OCI-LY1 (cell line): ENCODE data around the gene JAKMIP2.

Source experiments
- H2AFZ ChIP-seq: fragments of 200-600 bp; sonication (generic), shearing (Covaris generic); 2 replicates; pipeline ENCODE4 v1.6.0; 2014; ENCODE audit warnings: antibody characterized with exemption, mild to moderate bottlenecking, low read length
- H3F3A ChIP-seq: fragments of 200-600 bp; sonication (generic), shearing (Covaris generic); 2 replicates; pipeline ENCODE4 v1.6.0; 2014; ENCODE audit warnings: mild to moderate bottlenecking, antibody characterized with exemption, low read length, moderate library complexity; ENCODE audit not compliant: insufficient read depth
- H3K27ac ChIP-seq: fragments of 200-600 bp; sonication (generic); 2 replicates; pipeline ENCODE4 v1.5.1; 2014; ENCODE audit warnings: low read length, mixed run types, mild to moderate bottlenecking, low read depth; ENCODE audit not compliant: poor library complexity, severe bottlenecking
- H3K27me3 ChIP-seq: fragments of 200-600 bp; sonication (generic); 2 replicates; pipeline ENCODE4 v1.6.0; 2014; ENCODE audit warnings: antibody characterized with exemption, mild to moderate bottlenecking, low read length, moderate library complexity; ENCODE audit not compliant: insufficient read depth
- H3K36me3 ChIP-seq: fragments of 200-600 bp; sonication (generic); 2 replicates; pipeline ENCODE4 v1.6.1; 2014; ENCODE audit warnings: mild to moderate bottlenecking, antibody characterized with exemption, low read length, moderate library complexity, mixed read lengths; ENCODE audit not compliant: insufficient read depth
- H3K4me1 ChIP-seq: fragments of 200-600 bp; sonication (generic); 2 replicates; pipeline ENCODE4 v1.5.1; 2014; ENCODE audit warnings: mild to moderate bottlenecking, low read length, moderate library complexity; ENCODE audit not compliant: insufficient read depth, severe bottlenecking
- H3K4me2 ChIP-seq: fragments of 200-600 bp; sonication (generic), shearing (Covaris generic); 2 replicates; pipeline ENCODE4 v1.6.1; 2014; ENCODE audit warnings: low read length
- H3K4me3 ChIP-seq: fragments of 200-600 bp; sonication (generic); 2 replicates; pipeline ENCODE4 v1.5.1; 2014; ENCODE audit warnings: low read length, low read depth, mild to moderate bottlenecking, mixed read lengths; ENCODE audit not compliant: poor library complexity, severe bottlenecking
- H3K79me2 ChIP-seq: fragments of 200-600 bp; shearing (Covaris generic); 2 replicates; pipeline ENCODE4 v1.6.1; 2016; ENCODE audit warnings: mixed run types, low read length, mixed read lengths; ENCODE audit not compliant: insufficient read depth
- H3K9ac ChIP-seq: fragments of 200-600 bp; sonication (generic), shearing (Covaris generic); 2 replicates; pipeline ENCODE4 v1.6.1; 2014; ENCODE audit warnings: mild to moderate bottlenecking, low read length, mixed read lengths
- H3K9me2 ChIP-seq: fragments of 200-600 bp; sonication (generic), shearing (Covaris generic); 2 replicates; pipeline ENCODE4 v1.6.1; 2014; ENCODE audit warnings: low read depth, mild to moderate bottlenecking, low read length, mixed read lengths
- H3K9me3 ChIP-seq: fragments of 200-600 bp; shearing (Covaris generic); 2 replicates; pipeline ENCODE4 v1.6.1; 2014; ENCODE audit warnings: low read length, mixed read lengths
- H4K20me1 ChIP-seq: fragments of 200-600 bp; sonication (generic), shearing (Covaris generic); 2 replicates; pipeline ENCODE4 v1.6.0; 2016; ENCODE audit warnings: mild to moderate bottlenecking, low read length; ENCODE audit not compliant: insufficient read depth
- EZH2 ChIP-seq: fragments of 200-600 bp; sonication (generic), shearing (Covaris generic); IDR thresholded peaks from 2 replicates; pipeline ENCODE4 v1.8.0; 2017; ENCODE audit warnings: borderline replicate concordance, mixed run types, mild to moderate bottlenecking, antibody characterized with exemption, low read length, moderate library complexity, mixed read lengths
- TF ChIP-seq, protein P1 (sequence below): fragments of 200-600 bp; sonication (generic), shearing (Covaris generic); IDR thresholded peaks from 2 replicates; pipeline ENCODE4 v1.5.1; 2017; ENCODE audit warnings: mild to moderate bottlenecking, antibody characterized with exemption, low read length, moderate library complexity, mixed read lengths

JAKMIP2 gene

DNA sequence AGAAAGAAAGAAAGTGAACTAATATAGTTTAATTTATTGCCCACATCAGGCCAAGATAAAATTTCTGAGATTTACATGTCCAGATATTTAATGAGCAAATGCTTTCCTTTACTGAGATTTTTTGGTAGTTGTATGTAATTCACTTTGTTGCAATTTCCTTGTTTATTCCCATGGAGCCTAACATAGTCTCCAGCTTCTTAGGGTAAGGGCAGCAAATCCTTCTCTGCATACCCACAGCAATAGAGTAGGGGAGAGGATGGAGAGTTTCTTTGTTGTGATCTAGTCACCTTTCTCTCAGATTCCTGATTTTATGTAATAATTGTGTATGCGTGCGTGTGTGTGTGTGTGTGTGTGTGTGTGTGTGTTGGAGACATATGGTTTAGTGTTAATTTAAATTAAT is 221.1 kb downstream of the JAKMIP2 start:
- Histone ChIP-seq H3K9me3 (no peaks in the 10 kb centered on the region), H2AFZ (no peak overlapping the region), H3K9ac (no peak overlapping the region), H3K4me2 (no peak overlapping the region), H3K79me2 (no peaks in the 10 kb centered on the region), H3K27me3 (no peaks in the 10 kb centered on the region), H3F3A (no peaks in the 10 kb centered on the region), H3K9me2 (no peaks in the 10 kb centered on the region), H3K4me1 (no peaks in the 10 kb centered on the region), H3K4me3 (no peak overlapping the region), H3K36me3 (no peaks in the 10 kb centered on the region), H4K20me1 (no peaks in the 10 kb centered on the region), H3K27ac (no peak overlapping the region)
- TF ChIP-seq EZH2 = no peak
- TF ChIP-seq, protein P1, sequence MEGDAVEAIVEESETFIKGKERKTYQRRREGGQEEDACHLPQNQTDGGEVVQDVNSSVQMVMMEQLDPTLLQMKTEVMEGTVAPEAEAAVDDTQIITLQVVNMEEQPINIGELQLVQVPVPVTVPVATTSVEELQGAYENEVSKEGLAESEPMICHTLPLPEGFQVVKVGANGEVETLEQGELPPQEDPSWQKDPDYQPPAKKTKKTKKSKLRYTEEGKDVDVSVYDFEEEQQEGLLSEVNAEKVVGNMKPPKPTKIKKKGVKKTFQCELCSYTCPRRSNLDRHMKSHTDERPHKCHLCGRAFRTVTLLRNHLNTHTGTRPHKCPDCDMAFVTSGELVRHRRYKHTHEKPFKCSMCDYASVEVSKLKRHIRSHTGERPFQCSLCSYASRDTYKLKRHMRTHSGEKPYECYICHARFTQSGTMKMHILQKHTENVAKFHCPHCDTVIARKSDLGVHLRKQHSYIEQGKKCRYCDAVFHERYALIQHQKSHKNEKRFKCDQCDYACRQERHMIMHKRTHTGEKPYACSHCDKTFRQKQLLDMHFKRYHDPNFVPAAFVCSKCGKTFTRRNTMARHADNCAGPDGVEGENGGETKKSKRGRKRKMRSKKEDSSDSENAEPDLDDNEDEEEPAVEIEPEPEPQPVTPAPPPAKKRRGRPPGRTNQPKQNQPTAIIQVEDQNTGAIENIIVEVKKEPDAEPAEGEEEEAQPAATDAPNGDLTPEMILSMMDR = no peak

DNA sequence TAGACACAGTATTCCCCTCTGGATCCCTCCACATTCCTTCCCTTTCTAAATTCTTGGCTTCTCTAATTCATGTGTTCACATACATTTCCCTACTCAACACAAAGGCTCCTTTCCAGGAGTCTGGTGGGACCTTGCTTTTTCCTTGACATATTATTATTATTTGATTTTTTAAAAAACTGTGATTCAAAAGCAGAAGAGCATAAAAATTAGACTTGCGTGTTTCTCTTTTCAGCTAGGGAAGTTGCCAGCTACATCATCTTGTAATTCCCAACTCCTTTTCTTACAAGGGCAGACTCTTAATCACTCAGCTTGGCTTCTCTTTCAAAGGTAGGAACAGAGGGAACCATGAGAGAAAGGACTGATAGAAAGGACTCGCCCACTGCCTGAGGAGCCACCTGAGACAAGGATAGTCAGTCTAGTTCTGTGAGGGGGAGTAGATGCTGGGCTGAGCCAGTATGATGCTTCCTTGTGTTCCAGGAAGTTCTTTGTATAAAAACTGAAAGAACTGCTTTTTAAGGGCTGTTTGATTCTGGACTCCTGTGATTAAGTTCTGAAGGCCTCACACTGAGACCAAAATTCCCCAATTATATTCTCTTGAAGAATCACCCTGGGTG is 221.7 kb downstream of the JAKMIP2 start:
- no peaks in the 10 kb centered on the region for H3K36me3 ChIP-seq
- no peak overlapping the region for H3K27ac ChIP-seq
- H3K4me1 ChIP-seq = no peaks in the 10 kb centered on the region
- no peaks in the 10 kb centered on the region for H3F3A ChIP-seq
- H3K27me3 ChIP-seq = no peaks in the 10 kb centered on the region
- no peaks in the 10 kb centered on the region for H3K79me2 ChIP-seq
- H3K9me2 ChIP-seq = no peaks in the 10 kb centered on the region
- no peak overlapping the region for H3K9ac ChIP-seq
- no peak overlapping the region for H3K4me2 ChIP-seq
- H2AFZ ChIP-seq = no peak overlapping the region
- no peak overlapping the region for H3K4me3 ChIP-seq
- no peaks in the 10 kb centered on the region for H4K20me1 ChIP-seq
- TF ChIP-seq, protein P1 = no peak
- TF ChIP-seq EZH2 = no peak
- no peaks in the 10 kb centered on the region for H3K9me3 ChIP-seq

DNA sequence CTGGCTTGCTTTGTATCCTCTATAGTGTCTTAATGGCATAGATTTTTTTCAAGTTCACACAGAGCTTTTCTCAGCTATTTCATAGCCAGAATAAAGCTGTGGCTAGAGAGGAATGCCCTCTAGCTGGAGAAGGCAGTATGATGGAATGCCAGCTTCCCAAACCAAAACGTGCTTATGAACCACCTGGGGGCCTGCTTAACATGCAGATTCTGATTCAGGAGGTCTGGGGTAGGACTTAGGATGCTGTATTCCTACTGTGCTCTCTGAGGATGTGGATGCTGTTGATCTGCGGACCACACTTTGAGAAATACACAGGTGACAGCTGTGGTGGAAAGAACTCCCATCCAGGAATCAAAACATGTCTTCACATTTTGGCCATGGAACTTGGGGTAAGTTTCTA is 222.8 kb downstream of the JAKMIP2 start:
- H3F3A ChIP-seq = no peaks in the 10 kb centered on the region
- H2AFZ ChIP-seq = no peak overlapping the region
- no peak overlapping the region for H3K4me2 ChIP-seq
- TF ChIP-seq, protein P1 = no peak
- TF ChIP-seq EZH2 = no peak
- no peaks in the 10 kb centered on the region for H3K27me3 ChIP-seq
- no peak overlapping the region for H3K4me3 ChIP-seq
- H4K20me1 ChIP-seq = no peaks in the 10 kb centered on the region
- no peaks in the 10 kb centered on the region for H3K9me3 ChIP-seq
- H3K36me3 ChIP-seq = no peaks in the 10 kb centered on the region
- no peaks in the 10 kb centered on the region for H3K9me2 ChIP-seq
- H3K79me2 ChIP-seq = no peaks in the 10 kb centered on the region
- H3K4me1 ChIP-seq = no peaks in the 10 kb centered on the region
- no peak overlapping the region for H3K9ac ChIP-seq
- no peak overlapping the region for H3K27ac ChIP-seq
